Cardiac septum (tissue), 1 donor: ENCODE results near the gene ABHD3. TPM values are rescaled to one million over a fixed set of nuclear protein-coding genes. Genes with fewer than 3 reads are reported as not detected.
"Not testable (repeated sequence)": the region's sequence is repeated elsewhere in the genome, so short reads cannot be mapped to it uniquely, and the experiment has no call there.

Experiments
- DNase-seq: peaks from one replicate; pipeline ENCODE4 v3.0.0-alpha.2; 2020; ENCODE audit warnings: low spot score
- intact Hi-C: fragments of 100-400 bp; cut with DNase I; formaldehyde crosslinking; loops from one replicate; pipeline ENCODE4 v1.14.0; 2022
- total RNA-seq: library from RNA; stranded (reverse); fragmentation: NEBNext Ultra II Directional; extraction: Animal tissue kit (Norgen Biotek cat#: 25700); gene quantifications from one replicate; pipeline ENCODE4 v1.2.1, GENCODE V29; 2021
- donor health status: DM: no; HTN: no; CAD: no.

The ABHD3 gene
- total RNA-seq, 1 donor from 2014 or later, result 4.0 TPM

DNA sequence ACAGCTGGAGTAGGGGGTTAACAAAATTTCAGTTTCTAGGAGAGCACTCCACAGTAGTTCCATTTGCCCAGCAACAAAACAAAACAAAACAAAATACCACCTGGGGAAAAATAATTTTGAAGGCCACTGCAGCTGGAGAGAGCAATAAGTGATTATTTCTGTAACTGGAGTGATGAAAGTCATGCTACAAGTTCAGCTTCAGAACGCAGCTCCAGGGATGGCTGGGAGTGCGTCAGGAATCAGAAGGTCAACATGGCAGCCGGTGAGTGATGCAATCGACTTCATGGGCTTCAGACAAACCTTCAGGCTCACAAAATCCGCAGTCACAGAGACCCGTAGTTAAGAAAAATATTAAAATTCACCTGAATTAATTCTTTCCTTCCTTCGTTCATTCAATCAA is 41.0 kb downstream of the ABHD3 start:
- DNase-seq, result no peak

DNA sequence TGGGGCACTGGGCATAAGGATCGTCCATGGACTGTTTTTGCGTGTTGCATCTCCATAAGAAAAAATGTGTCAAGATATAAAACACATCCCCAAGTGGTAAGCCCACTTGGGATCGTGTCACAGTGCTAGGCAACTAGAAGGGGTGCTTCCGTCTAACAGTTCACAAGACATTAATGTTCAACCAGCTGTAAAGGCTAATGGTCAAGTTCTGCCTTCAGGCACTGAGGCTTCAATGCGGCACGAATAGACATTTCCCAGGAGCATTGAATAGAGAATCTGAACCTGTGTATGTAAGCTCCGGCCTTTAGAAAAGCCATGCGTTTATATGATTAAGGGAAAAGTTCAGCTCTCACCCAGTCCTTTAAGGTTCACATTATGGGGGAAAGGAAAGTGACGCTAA is 42.0 kb downstream of the ABHD3 start:
- intact Hi-C loops, result no loop called here

More for the DNA sequence above, 41.0 kb downstream of the ABHD3 start:
- intact Hi-C loops, result no loop called here

DNA sequence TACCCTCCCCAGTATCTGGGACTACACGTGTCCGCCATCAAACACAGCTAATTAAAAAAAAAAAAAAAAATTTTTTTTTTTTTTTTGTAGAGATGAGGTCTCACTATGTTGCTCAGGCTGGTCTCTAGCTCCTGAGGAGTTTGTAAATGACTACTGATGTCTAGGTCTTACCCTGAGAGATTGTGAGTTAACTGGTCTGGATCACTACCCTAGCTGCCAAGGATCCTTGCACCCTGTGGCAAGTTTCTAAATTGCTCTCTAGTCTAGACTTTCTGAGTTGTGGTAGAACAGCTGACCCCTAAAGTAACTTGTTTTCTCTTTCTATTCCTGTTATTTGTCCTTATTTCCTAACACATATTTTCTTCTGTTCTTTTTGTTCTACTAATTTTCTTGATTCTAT is 44.5 kb downstream of the ABHD3 start:
- DNase-seq, result no peak
- intact Hi-C loops, result no loop called here

More for the DNA sequence above, 42.0 kb downstream of the ABHD3 start:
- no peak for DNase-seq

DNA sequence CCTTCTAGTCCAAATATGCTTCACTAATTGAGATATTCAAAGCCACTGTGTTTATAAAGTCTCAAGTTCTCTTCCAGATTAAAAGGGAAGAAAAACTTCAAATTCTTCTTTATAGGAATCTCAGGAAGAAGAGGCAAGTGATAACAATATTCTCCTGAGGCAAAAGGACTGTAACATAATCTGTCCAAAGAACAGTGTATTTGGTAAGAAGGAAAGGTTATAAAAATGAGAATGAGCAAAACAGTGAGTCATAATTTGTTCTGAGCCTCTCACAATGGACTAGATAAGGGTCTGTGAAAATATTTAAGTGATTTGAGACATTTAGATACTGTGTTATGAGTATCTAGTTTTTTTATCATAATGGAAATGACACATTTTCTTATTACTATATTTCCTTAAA is 48.2 kb downstream of the ABHD3 start:
- DNase-seq, result no peak
- intact Hi-C loops, result no loop called here

DNA sequence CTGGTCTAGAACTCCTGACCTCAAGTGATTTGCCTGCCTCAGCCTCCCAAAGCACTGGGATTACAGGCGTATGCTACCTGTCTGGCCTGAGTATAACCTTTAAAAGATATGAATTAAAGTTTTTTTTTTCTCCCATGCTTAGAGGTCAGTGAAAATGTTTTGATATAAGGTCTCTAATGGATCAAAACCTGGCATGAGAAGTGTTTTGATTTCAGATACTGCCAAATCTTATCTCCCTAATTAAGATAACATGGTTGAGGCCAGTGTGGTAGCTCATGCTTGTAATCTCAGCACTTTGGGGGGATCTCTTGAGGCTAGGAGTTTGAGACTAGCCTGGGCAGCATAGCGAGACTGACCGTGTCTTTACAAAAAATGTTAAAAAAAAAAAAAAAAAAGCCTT is 51.2 kb downstream of the ABHD3 start:
- intact Hi-C loops, result no loop called here
- DNase-seq, result no peak

DNA sequence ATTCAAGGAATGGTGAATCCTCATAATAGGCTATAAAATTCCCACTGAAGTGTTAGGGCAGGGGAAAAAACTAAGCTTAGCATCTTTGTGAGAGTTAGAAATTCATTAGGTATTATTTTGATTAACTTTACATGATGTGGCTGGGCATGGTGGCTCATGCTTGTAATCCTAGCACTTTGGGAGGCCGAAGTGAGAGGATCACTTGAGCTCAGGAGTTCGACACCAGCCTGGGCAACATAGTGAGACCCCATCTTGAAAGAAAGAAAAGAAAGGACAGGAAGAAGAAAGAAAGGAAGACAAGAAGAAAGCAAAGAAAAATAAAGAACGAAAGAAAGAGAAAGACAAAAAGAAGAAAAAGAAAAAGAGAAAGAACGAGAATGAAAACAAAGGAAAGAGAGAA is 52.5 kb downstream of the ABHD3 start:
- intact Hi-C loops, result no loop called here
- DNase-seq, result no peak

DNA sequence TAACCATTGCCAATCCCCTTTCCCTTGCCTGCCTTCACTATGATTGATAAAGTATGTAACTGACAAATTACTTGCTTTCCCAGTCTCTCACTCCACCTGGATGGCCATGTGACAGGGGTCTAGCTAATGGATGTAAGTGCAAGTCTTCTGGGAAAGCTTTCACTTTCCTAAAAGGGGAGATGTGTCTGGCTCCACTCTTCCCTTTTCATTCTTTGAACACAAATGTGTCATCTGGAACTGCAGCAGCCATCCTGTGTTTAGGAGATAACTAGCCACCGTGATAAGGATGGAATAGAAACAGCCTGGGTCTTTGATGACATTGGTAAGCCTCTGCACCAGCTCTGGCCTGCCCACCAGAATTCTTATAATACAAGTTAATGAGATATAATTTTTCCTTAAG is 54.3 kb downstream of the ABHD3 start:
- no peak for DNase-seq
- intact Hi-C loops, result no loop called here

DNA sequence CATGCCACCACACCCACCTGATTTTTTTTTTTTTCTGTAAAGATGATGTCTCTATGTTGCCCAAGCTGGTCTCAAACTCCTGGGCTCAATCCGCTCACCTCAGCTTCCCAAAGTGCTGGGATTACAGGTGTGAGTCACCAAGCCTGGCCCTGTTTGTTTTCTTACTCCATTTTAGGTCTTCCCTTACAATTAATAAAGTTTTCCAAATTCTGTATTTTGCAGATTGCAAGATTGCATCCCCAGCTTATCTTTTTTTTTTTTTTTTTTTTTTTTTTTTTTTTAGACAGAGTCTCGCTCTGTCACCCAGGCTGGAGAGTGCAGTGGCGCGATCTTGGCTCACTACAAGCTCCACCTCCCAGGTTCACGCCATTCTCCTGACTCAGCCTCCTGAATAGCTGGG is 64.2 kb downstream of the ABHD3 start:
- intact Hi-C loops, result not testable (repeated sequence)

DNA sequence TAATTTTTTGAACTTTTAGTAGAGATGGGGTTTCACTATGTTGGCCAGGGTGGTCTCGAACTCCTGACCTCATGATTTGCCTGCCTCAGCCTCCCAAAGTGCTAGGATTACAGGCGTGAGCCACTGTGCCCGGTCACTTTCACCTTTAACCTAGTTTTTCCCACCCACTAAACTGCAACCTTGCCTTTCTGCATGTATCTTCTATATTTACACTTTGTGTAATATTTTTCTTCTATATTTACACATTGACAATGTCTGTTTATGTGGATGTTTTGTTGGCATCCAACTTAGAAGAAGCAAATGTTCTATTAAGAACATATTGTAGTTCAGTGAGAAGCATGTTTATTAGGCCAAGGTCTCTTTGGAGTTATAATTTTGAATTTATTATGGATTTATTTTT is 65.8 kb downstream of the ABHD3 start:
- DNase-seq, result no peak
- intact Hi-C loops, result no loop called here

More for the DNA sequence above, 64.2 kb downstream of the ABHD3 start:
- DNase-seq, result not testable (repeated sequence)

DNA sequence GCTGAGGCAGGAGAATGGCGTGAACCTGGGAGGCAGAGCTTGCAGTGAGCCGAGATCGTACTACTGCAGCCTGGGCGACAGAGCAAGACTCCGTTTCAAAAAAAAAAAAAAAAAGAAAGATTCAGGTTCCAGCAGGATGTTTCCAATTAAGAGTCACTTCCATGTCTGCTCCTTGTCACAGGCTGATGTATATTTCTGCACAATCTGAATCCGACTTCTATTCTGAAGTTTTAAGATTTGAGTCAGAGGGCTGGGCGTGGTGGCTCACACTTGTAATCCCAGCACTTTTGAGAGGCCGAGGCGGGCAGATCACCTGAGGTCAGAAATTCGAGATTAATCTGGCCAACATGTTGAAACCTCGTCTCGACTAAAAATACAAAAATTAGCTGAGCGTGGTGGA is 67.8 kb downstream of the ABHD3 start:
- intact Hi-C loops, result no loop called here
- no peak for DNase-seq

DNA sequence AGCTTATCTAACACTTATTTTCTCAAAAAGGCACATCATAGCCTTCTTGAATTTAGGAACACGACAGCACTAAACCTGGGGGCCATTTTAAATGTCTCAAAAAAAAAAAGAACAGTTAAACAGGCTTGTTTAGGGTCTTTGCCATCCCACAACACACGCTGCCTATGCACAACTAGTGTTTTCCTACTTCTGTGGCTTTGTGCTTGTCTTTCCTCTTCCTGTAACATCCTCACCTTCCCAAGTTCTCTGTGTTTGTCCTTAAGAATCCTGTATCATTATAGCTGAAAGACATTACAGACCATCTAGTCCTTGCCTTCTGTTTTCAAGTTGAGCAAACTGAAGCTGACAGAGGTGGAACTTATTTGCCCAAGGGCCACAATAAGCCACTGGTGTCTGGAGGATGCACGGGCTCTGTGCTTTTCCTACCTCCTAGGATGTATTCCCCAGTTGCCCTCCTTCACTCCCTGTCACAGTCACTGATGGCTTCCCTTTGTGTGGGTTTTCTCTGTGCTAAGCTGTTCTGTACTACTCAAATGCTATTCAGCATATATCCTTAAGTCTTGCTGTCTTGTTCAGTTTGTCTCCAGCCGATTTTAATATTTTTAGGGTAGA is 69.9 kb downstream of the ABHD3 start:
- intact Hi-C loops, result no loop called here
- no peak for DNase-seq

DNA sequence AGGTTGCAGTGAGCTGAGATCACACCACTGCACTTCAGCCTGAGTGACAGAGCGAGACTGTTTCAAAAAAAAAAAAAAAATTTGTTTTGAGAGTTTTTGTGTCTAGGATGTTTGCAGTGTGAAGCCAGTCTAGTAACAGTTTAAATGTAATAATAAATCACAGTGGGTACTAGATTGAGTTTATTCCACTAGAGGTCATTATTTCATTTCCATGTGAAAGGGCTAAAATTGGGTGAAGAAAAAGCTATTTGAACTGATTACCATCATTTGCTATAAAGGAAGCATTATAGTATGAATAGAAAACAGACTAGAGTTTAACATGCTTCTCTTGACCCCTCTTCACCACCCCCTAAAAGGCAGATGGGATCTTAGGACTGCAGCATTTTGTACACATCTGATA is 72.2 kb downstream of the ABHD3 start:
- DNase-seq, result no peak
- intact Hi-C loops, result no loop called here

DNA sequence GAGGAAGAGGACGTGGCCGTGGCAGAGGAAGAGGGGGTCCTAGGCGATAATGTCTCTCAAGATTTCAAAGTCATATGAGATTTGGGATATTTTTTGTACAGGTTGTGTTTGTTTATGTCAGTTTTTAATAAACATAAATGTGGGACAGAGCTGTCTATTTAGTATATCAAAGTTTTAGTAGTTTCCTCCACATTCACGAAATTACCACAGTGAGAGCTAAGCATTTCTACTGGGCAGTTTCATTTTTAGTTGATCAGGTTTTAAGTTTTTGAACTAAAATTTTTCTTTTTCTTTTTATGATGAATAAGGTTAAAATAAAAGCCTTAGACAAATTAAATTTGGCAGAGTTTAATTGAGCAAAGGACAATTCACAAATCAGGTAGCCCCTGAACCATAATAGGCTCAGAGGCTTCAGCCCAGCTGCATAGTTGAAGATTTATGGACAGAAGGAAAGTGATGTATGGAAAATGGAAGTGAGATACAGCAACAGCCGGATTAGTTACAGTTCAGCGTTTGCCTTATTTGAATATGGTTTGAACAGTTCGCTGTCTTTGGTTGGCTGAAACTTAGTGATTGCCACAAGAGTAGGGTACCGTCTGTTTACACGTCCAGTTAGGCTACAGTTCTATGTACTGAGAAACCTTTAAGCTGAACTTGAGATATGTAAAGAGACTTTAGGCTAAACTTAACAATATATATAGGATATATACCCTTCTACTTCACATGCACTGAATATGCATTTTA is 75.3 kb downstream of the ABHD3 start:
- intact Hi-C loops, result no loop called here
- no peak for DNase-seq

DNA sequence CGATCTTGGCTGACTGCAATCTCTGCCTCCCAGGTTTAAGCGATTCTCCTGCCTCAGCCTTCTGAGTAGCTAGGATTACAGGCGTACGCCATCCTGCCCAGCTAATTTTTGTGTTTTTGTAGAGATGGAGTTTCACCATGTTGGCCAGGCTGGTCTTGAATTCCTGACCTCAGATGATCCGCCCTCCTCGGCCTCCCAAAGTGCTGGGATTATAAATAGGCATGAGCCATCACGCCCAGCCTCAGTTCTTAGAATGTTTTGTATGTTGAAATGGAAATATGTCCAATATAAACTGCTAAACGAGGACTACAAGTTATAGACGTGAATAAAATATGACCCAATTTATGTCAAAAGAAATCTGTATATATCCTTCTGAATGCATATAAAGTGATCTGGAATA is 82.9 kb downstream of the ABHD3 start:
- DNase-seq, intact Hi-C loops: not testable (repeated sequence)

DNA sequence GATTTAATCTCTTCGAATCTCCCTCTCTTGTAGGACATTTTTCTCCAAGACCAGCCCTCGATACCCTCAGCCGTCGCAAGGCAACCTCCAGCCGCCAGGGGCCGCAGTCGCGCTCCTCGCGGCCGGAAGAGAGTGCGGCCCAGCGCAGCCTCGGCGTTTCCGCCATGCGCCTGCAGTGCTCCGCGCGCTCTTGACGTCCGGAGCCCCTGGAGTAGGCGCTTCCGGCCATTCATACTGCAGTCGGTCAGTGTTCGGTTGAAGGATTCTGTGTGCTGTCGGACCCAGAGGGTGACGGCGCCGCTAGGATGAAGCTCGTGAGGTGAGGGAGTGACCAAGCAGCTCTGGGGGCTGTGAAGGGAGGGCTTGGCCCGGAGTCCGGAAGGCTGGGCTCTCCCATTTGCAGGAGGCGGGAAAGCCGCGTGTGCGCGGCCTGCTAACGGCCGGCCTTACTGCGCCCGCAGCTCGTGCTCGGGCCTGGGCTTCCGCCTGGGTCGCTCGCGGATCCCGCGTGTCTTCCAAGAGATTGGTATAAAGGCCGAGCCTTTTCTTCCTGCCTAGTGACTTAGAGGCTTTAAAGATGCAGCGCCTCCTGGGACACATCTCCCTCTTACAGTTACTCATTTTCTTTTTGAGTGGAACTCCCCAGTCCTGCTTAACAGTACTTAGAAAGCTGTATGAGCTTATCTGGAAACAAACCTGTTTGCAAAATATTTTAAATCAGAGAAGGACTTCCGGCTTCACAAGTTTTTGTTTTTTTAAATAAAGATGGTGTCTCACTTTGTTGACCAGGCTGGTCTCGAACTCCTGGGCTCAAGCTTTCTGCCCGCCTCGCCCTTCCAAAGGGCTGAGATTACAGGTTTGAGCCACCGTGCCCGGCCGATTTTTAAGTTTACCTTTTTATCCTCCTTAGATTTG is 92.2 kb downstream of the ABHD3 start, which contains the start of gene SNRPD1:
Gene SNRPD1 (plus strand): TSS at position 190 of the 915 bp plus-strand sequence. CDS start 116 bp downstream, at position 306.
- intact Hi-C loops, result loop anchor here (1.0 to 10.0 kb wide), 3 partner anchors 12 to 130 kb away; partner anchors contain the start of genes ABHD3, ESCO1 and MIB1
- DNase-seq, result peak; percentile 95

DNA sequence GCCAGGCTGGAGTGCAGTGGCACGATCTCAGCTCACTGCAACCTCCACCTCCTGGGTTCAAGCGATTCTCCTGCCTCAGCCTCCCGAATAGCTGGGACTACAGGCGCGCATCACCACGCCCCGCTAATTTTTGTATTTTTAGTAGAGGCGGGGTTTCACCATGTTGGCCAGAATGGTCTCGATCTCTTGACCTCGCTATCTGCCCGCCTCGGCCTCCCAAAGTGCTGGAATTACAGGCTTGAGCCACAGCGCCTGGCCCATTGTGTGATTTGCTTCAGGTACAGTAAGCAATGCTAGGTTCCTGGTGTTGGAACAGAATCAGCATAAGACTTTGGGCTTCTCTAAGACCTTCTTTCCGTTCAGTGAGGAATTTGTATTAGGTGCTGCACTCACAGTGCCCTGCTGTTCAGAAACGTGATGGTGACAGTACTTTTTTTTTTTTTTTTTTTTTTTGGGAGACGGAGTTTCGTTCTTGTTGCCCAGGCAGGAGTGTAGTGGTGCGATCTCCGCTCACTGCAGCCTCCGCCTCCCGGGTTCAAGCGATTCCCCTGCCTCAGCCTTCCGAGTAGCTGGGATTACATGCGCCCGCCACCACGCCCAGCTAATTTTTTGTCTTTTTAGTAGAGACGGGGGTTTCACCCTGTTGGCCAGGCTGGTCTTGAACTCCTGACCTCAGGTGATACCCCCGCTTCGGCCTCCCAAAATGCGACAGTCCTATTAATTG is 93.0 kb downstream of the ABHD3 start:
- DNase-seq, result not testable (repeated sequence)
- intact Hi-C loops, result loop anchor here (1.0 to 10.0 kb wide), 3 partner anchors 11 to 131 kb away; partner anchors contain the start of genes ABHD3, ESCO1 and MIB1

DNA sequence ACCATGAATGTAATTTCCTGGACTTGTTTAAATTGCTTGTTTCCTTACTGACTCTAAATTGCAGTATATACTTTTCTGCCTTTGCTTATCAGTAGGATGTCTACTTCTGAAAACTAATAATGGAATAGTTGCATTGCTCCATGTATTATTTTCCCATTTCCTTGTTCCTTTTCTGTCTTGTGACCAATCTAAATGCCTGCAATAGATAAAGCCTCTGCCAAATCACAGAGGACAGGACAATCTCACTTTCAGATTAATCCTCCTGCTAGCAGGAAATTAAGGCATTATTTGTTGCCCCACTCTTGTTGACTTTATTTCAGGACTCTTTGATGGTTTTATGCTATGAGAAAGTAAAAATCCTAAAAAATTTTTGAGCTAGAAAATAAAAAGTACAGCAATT is 99.4 kb downstream of the ABHD3 start:
- intact Hi-C loops, result no loop called here
- no peak for DNase-seq

DNA sequence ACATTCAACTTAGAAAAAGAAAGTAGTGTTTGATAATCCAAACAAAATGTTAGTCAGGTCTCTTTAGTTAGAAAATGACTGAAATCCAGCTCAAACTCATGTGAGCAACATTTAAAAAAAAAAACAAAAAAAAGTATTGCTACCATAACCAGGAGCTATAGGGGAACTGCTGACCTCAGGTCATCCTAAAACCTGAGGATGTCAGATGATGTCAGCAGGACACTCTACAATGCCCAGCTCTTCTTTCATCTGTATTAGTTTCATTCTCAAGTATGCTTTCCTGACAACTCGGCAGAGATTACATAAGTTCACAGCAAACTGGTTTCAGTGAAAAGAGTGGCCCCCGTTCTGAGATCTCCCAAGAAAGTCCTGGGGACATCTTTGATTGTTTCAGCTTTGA is 99.9 kb downstream of the ABHD3 start:
- no peak for DNase-seq
- intact Hi-C loops, result no loop called here

DNA sequence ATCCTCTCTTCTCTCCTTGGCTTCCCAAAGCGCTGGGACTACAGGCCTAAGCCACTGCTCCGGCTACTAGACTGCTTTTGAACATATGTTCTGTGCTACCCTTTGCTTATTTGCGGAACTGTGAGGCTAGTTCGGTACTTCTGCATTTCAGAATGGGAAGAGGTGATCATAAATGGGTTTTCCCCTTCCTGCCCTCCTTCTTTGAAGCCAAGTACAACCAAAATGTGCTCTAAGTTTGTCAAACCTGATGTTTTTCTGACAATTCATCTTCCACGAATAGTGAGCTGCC is 102.3 kb downstream of the ABHD3 start:
- intact Hi-C loops, result no loop called here
- no peak for DNase-seq
